Cerebellar cortex (tissue), 1 donor: ENCODE measurements around the gene WBP2.
"Not testable (repeated sequence)": the region's sequence is repeated elsewhere in the genome, so short reads cannot be mapped to it uniquely, and the experiment has no call there.

Source experiments
- DNase-seq: peaks from one replicate; pipeline ENCODE4 v3.0.0-alpha.2; 2015; ENCODE audit warnings: low spot score

Gene WBP2

GRCh38 chr17:75813081-75814020 is 41.8 kb downstream of the WBP2 start:
- no peak for DNase-seq

DNA sequence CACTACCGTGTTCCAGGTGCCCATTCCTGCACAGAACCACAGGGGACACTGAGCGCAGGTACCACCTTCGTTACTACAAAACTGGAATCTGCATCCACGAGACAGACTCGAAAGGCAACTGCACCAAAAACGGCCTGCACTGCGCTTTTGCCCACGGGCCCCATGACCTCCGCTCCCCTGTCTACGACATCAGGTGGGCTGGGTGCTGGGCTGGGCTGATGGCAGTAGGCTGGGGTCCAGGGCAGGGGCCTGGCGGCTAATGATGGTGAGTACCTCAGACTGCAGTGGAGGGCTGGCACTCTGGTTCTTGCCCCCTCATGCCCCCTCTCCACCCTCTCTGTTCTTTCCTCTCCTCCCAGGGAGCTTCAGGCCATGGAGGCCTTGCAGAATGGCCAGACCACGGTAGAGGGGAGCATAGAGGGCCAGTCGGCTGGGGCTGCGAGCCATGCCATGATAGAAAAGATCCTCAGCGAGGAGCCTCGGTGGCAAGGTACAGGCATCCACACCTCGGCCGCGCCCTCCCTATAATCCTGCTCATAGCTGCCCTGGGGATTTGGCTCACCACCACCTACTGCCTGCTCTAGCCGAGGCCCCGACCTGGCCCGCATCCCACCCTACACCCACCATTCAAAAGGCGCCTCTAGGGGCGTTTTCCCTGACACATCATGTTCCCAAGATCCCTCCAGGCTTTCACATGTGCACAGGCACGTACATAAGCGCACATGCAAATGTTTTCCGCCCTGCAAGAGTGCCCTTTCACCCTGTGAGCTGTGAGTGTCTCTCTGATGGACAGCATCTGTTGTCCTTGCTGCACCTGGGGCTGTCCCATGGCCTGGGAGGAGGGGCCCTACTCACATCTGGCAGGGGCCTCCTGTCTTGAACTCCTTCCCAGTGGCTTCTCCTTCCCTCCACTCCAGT is 42.8 kb downstream of the WBP2 start:
- DNase-seq: no peak

GRCh38 chr17:75811174-75811573 is 44.0 kb downstream of the WBP2 start:
- no peak for DNase-seq

DNA sequence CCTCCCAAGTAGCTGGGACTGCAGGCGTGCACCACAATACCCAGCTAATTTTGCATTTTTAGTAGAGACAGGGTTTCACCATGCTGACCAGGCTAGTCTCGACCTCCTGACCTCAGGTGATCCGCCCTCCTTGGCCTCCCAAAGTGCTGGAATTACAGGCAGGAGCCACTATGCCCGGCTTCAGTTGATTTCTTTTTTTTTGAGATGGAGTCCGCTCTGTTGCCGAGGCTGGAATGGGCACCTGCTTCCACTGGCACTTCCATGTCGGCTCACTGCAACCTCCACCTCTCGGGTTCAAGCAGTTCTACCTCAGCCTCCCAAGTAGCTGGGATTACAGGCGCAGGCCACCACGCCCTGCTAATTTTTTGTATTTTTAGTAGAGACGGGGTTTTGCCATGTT is 44.4 kb downstream of the WBP2 start:
- not testable (repeated sequence) for DNase-seq

DNA sequence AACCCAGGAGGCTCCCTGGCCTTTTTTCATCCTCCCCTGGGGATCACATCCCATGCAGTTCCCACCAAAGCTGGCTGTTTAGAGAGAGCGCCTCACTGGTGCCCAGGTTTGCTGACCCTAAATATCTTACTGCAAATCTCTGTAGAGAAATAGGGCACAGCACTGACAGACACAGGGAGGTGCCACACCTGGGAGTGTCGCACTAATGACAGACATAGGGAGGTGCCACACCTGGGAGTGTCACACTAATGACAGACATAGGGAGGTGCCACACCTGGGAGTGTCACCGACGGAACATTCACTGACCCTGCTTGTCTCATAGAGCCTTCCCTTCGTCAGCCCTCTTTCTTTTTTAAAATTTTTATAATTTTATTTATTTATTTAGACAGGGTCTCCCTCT is 44.9 kb downstream of the WBP2 start:
- DNase-seq: no peak

DNA sequence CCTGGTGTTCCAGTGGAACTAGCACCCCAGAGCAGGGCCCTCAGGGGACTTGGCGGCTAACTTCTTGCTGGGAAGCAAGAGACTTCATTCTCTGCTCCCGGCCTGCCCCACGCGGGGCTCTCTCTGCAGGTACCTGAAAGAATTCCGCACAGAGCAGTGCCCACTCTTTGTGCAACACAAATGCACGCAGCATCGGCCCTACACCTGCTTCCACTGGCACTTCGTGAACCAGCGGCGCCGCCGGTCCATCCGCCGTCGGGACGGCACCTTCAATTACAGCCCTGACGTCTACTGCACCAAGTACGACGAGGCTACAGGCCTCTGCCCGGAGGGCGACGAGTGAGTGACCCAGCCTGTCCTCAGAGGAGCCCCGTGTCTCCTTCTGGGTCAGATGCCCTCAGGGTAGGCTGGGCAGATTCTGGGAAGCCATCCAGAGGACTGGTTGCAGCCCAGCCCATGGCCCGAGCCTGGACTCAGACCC is 45.5 kb downstream of the WBP2 start:
- no peak for DNase-seq

GRCh38 chr17:75808905-75809621 is 46.1 kb downstream of the WBP2 start:
- peak; percentile 54 for DNase-seq

DNA sequence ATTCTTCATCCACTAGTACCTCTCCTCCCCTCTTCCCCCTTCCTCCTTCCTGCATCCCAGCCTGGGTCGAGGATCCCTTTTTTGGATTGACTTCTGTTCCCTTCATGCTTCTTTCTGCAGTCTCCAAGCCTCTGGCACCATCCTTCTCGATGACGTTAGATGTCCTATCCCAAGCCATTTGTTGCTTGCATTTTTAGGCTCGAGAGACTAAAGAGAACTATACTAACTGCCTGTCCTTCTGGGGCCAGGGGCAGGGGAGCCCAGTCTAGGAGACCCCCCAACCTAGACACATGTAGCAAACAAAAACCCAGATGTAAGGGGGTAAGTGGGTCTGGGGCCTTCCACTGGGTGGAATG is 46.6 kb downstream of the WBP2 start:
- DNase-seq: peak; percentile 33

DNA sequence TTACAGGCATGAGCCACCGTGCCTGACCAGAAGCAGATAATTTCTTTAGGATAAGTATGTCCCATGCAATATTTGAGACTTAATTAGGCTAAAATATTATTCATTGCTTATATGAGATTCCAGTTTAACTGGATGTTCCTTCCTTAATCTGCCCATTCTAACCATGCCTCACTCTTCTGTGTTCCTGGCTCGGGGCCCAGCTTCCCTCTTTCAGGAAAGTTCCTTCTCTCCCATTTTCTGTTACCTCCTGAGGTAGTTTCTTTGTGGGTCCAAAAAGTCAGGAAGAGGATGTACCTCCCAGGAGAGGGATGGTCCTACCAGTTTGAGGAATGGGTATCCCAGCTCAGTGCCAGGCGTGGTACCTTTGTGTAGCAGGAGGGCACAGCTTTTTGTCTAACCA is 47.3 kb downstream of the WBP2 start:
- DNase-seq: no peak

DNA sequence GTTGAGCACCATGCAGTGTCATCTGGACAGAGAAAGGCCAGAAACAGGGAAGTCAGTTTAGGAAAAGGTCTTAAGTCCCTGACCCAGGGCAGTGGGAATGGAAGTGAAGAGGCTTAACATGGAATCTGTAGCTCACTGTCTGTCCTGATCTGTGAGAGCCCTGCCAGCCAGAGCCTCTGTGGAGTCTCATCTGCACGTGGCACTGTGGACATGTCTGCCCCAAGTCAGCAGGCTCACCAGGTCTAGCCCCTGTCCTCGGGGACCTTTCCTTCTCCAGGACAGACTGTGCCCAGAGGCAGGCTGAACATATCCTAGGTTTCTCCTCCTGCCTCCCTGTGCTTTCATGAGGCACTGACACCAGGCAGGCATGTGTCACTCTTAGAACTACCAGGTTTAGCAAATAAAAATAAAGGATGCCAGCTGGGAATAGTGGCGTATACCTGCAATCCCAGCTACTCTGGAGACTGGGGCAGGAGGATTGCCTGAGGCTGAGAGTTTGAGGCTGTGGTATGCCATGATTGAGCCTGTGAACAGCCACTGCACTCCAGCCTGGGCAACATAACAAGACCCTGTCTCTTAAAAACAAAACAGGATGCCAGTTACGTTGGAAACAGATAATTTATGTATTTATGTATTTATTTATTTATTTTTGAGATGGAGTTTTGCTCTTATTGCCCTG is 48.2 kb downstream of the WBP2 start:
- no peak for DNase-seq

DNA sequence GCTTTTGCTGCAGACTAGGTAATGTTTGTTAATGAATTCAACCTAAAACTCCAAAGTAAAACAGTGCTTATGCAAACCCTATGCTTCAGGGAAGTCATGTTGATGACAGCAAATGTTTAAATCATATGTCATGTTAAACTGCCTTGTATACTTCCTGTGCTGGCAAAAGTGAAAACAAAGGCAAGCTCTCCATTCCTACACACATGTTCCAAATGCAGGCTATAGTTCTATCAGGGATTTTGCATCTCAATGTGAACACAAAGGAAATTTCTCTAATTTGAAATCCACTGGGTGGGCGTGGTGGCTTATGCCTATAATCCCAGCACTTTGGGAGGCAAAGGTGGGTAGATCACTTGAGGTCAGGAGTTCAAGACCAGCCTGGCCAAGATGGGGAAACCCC is 51.3 kb downstream of the WBP2 start:
- no peak for DNase-seq

DNA sequence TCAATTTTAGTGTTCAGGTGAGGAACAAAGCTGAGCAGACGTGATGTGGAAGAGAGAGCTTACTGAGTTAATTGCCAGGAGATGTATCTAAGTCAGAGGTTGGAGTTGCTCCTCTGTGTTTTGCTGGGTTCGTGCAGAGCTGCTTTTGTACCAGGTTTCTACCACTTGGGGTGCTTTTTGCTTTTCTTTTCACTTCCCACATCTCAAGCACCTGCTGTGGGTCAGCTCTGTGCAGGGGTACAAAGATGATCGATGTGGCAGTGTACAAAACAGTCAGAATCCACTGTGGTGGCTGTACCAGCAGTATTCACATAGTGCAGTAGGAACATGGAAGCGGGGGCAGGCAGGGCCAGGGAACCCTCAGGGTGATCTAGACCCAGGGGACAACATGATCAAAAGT is 55.7 kb downstream of the WBP2 start:
- no peak for DNase-seq

DNA sequence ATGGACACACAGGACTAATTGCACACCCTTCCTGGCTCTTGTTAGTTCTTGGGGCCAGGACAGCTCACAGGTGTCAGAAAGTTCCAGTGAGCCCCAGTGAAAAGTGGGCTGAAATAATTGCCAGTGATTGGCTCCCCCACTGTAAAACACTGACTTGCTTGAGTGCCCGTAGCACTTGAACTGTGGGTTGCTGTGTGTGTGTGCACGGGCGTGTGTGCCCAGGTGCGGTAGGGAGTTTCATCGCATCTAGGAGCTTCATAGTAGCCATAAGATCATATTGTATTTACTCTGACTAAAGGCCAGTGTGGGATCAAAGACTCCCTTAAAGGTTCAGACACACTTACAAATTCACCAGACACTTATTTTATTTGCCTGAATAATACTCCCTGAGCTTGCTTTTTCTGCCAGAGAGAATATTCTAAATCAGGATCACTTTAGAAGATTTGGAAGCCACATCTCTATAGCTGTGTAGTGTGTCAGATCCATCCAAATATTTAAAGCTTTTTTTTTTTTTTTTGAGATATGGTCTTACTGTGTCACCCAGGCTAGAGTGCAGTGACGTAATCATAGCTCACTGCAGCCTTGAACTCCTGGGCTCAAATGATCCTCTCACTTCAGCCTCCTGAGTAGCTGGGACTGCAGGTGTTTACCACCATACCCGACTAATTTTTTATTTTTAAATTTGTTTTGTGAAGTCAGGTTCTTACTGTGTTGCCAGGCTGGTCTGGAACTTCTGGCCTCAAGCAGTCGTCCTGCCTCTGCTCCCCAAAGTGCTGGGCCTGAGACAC is 59.1 kb downstream of the WBP2 start:
- no peak for DNase-seq
